ENCODE measurements around the gene CD22. TPM values are rescaled to one million over a fixed set of nuclear protein-coding genes. Genes with fewer than 3 reads are reported as not detected.

CD22 gene
- total and polyA plus RNA-seq, 2 of the 13 experiments (the other 11 are each of a cell fraction or from before 2014, with no cell fraction given), result 0.71 to 1.7 TPM

DNA sequence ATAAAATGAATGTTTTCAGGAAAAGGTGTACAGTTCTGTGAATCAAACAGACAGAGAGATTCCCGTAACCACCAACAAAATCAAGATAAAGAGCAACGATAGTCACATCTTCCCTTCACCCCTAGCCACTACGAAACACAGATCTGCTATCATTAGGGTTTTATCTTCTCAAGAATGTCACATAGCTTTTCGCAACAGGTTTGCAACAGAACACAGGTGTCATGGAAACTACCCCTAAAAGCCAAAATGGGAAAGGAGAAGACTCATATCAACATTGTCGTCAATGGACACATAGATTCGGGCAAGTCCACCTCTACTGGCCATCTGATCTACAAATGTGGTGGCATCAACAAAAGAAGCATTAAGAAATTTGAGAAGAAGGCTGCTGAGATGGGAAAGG lies 52.9 kb downstream of the CD22 start (continued):
- TF ChIP-seq ZNF740 (CRISPR knock-in tag; IDR thresholded peaks at IDR 0.05) (no peak), ZEB1 (IDR thresholded peaks at IDR 0.05; ENCODE audit: insufficient replicate concordance, low read depth) (no peak)
- TF ChIP-seq, protein P1, sequence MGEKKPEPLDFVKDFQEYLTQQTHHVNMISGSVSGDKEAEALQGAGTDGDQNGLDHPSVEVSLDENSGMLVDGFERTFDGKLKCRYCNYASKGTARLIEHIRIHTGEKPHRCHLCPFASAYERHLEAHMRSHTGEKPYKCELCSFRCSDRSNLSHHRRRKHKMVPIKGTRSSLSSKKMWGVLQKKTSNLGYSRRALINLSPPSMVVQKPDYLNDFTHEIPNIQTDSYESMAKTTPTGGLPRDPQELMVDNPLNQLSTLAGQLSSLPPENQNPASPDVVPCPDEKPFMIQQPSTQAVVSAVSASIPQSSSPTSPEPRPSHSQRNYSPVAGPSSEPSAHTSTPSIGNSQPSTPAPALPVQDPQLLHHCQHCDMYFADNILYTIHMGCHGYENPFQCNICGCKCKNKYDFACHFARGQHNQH (CRISPR knock-in tag; IDR thresholded peaks at IDR 0.05), result no peak
- TF ChIP-seq, protein P2, sequence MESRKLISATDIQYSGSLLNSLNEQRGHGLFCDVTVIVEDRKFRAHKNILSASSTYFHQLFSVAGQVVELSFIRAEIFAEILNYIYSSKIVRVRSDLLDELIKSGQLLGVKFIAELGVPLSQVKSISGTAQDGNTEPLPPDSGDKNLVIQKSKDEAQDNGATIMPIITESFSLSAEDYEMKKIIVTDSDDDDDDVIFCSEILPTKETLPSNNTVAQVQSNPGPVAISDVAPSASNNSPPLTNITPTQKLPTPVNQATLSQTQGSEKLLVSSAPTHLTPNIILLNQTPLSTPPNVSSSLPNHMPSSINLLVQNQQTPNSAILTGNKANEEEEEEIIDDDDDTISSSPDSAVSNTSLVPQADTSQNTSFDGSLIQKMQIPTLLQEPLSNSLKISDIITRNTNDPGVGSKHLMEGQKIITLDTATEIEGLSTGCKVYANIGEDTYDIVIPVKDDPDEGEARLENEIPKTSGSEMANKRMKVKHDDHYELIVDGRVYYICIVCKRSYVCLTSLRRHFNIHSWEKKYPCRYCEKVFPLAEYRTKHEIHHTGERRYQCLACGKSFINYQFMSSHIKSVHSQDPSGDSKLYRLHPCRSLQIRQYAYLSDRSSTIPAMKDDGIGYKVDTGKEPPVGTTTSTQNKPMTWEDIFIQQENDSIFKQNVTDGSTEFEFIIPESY (CRISPR knock-in tag; IDR thresholded peaks at IDR 0.05), result no peak

- Histone ChIP-seq H3K9me3 (ENCODE audit: low read length) (peaks cover 26% of the 10 kb centered on the region), H3K27ac (ENCODE audit: extremely low read length, insufficient read depth, low read length) (no peak overlapping the region), H3K4me2 (ENCODE audit: low read depth, low read length) (no peak overlapping the region), H3K4me3 (replicated peaks in 1 of 3; ENCODE audit: insufficient read depth in 1 of 3, low read depth in 2 of 3, low read length in 3 of 3) (no peak overlapping the region), H3K4me1 (ENCODE audit: insufficient read depth, low read length) (peaks cover 46% of the 10 kb centered on the region), H3K79me2 (ENCODE audit: insufficient read depth, low read length) (no peaks in the 10 kb centered on the region), H3K9ac (ENCODE audit: insufficient read depth, low read depth, low read length) (no peak overlapping the region), H4K20me1 (ENCODE audit: insufficient read depth, low read length) (no peaks in the 10 kb centered on the region), H3K36me3 (replicated peaks in 1 of 2; ENCODE audit: control insufficient read depth in 1 of 2, insufficient read depth in 2 of 2, low read length in 2 of 2) (no peaks in the 10 kb centered on the region), H3K27me3 (ENCODE audit: control insufficient read depth in 1 of 2, insufficient read depth in 2 of 2, low read length in 2 of 2) (no peaks in the 10 kb centered on the region), H2AFZ (ENCODE audit: low read length) (no peak overlapping the region)
- in situ Hi-C loops (cut with HindIII; ENCODE audit: extremely low pct_ligation_motif_present, low pct_unique_long_range_greater_than_20kb) (no loop called here), intact Hi-C loops (cut with micrococcal nuclease; ENCODE audit: unreplicated experiment) (no loop called here)
- 93% methylated on average over 2 of the region's 2 CpGs for WGBS (ENCODE audit: low lambda C conversion rate)
- FAIRE-seq, result no peak
- BruUV-seq (replicated peaks), result no TSS peak
- no peak for DNase-seq (ENCODE audit: low spot score)
- ATAC-seq, result no peak
- ChIA-PET POLR2A (no interaction called here), CTCF (ENCODE audit: low intra/inter-chr PET ratio, low total read pairs) (no interaction called here)
- TF ChIP-seq MAF1 (CRISPR knock-in tag; IDR thresholded peaks at IDR 0.05; ENCODE audit: borderline replicate concordance) (no peak), FOSL1 (CRISPR knock-in tag; IDR thresholded peaks at IDR 0.05; ENCODE audit: borderline replicate concordance) (no peak), ZNF12 (CRISPR knock-in tag; IDR thresholded peaks at IDR 0.05) (no peak), NCOR1 (IDR thresholded peaks at IDR 0.05; ENCODE audit: borderline replicate concordance, low read length) (no peak), HMGA1 (CRISPR knock-in tag; conservative IDR thresholded peaks at IDR 0.05) (no peak), SRY (CRISPR knock-in tag; IDR thresholded peaks at IDR 0.05) (no peak), MED1 (CRISPR knock-in tag; IDR thresholded peaks at IDR 0.05) (no peak), LRRFIP1 (CRISPR knock-in tag; conservative IDR thresholded peaks at IDR 0.05) (no peak), ZNF17 (CRISPR knock-in tag; IDR thresholded peaks at IDR 0.05) (no peak), ZNF253 (CRISPR knock-in tag; IDR thresholded peaks at IDR 0.05; ENCODE audit: borderline replicate concordance) (no peak)
- TF ChIP-seq, protein P1 (CRISPR knock-in tag; IDR thresholded peaks at IDR 0.05), result no peak
- TF ChIP-seq, protein P3, sequence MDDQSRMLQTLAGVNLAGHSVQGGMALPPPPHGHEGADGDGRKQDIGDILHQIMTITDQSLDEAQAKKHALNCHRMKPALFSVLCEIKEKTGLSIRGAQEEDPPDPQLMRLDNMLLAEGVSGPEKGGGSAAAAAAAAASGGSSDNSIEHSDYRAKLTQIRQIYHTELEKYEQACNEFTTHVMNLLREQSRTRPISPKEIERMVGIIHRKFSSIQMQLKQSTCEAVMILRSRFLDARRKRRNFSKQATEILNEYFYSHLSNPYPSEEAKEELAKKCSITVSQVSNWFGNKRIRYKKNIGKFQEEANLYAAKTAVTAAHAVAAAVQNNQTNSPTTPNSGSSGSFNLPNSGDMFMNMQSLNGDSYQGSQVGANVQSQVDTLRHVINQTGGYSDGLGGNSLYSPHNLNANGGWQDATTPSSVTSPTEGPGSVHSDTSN (CRISPR knock-in tag; IDR thresholded peaks at IDR 0.05; ENCODE audit: borderline replicate concordance), result no peak
Measured at GRCh38 chr19:35383536-35383935, 54.5 kb downstream of the CD22 start.

Measured in HepG2 (cell line).